K562 (cell line): ENCODE measurements around the gene TANC1. TPM values are rescaled to one million over a fixed set of nuclear protein-coding genes. Genes with fewer than 3 reads are reported as not detected.

Source experiments
- CBFA2T2 ChIP-seq: fragments of 450-650 bp; conservative IDR thresholded peaks from 2 replicates; pipeline ENCODE4 v1.6.1; 2017; ENCODE audit warnings: mild to moderate bottlenecking
- CHD1 ChIP-seq: fragments of 200-600 bp; sonication (generic); IDR thresholded peaks from one replicate; pipeline ENCODE4 v1.6.1; 2012; ENCODE audit warnings: mild to moderate bottlenecking, moderate library complexity, low read length, inconsistent platforms
- EP300 ChIP-seq: IDR thresholded peaks from 2 replicates; pipeline ENCODE4 v1.6.1; 2012; ENCODE audit warnings: low read length, improper control_type of control experiment
- KLF1 ChIP-seq: fragments of 450-650 bp; IDR thresholded peaks from 2 replicates; pipeline ENCODE4 v1.6.1; 2016; ENCODE audit warnings: missing genetic modification characterization, missing compliant biosample characterization
- MGA ChIP-seq: fragments of 450-650 bp; IDR thresholded peaks from 2 replicates; pipeline ENCODE4 v1.6.1; 2016; ENCODE audit warnings: mild to moderate bottlenecking, moderate library complexity
- NR2C1 ChIP-seq, 2 experiments: fragments of 450-650 bp; IDR thresholded peaks; 2 replicates each; pipeline ENCODE4 v1.6.1; 2017; ENCODE audit warnings: mild to moderate bottlenecking in 2 of 2, antibody characterized with exemption in 1 of 2, inconsistent platforms in 1 of 2, missing compliant biosample characterization in 1 of 2, missing genetic modification characterization in 1 of 2
- SAP30 ChIP-seq: fragments of 200-600 bp; sonication (generic); IDR thresholded peaks from 2 replicates; pipeline ENCODE4 v1.6.1; 2012; ENCODE audit warnings: borderline replicate concordance, low read depth, mild to moderate bottlenecking, moderate library complexity, low read length, control low read depth, inconsistent platforms; ENCODE audit not compliant: insufficient read depth, poor library complexity, severe bottlenecking
- SETDB1 ChIP-seq: IDR thresholded peaks from one replicate; pipeline ENCODE4 v1.6.1; 2012; ENCODE audit warnings: low read length, control low read depth, inconsistent platforms
- SMARCC2 ChIP-seq: fragments of 450-650 bp; IDR thresholded peaks from 2 replicates; pipeline ENCODE4 v1.6.1; 2017; ENCODE audit warnings: antibody characterized with exemption, moderate library complexity, mild to moderate bottlenecking, low read depth
- ZEB2 ChIP-seq: fragments of 450-650 bp; IDR thresholded peaks from 2 replicates; pipeline ENCODE4 v1.6.1; 2016
- ZFP91 ChIP-seq: sonication (generic); formaldehyde crosslinking; IDR thresholded peaks from 2 replicates; pipeline ENCODE4 v1.8.0; 2022; ENCODE audit warnings: mild to moderate bottlenecking, missing genetic modification reagents
- ZHX1 ChIP-seq: fragments of 150-350 bp; conservative IDR thresholded peaks from 2 replicates; pipeline ENCODE4 v1.6.1; 2014; ENCODE audit warnings: low read length
- polyA plus RNA-seq, 8 experiments: library from polyadenylated mRNA; depleted of rRNA in 4 of 8; stranded (reverse) in 5 of 8; unstranded in 3 of 8; fragments of >200 nt; fragmentation: Nextera tagmentation in 2 of 8; fragmentation: Illumina TruSeq in 1 of 8; extraction: Ambion mirVana in 2 of 8; extraction: Trizol in 1 of 8; gene quantifications; 2 replicates each; pipeline versions ENCODE4 v1.2.1 to v1.2.3, GENCODE V29; 2011 to 2014; ENCODE audit warnings: inconsistent platforms in 1 of 8, missing spikeins in 1 of 8
- total RNA-seq, 7 experiments: library from RNA; depleted of rRNA in 6 of 7; stranded (reverse); fragments of >200 nt in 6 of 7; fragmentation: Illumina TruSeq in 2 of 7; extraction: Trizol in 2 of 7; gene quantifications; 2 replicates each; pipeline versions ENCODE4 v1.2.1 to v1.2.3, GENCODE V29; 2011 to 2021; ENCODE audit warnings: low replicate concordance in 1 of 7

Gene TANC1
- total and polyA plus RNA-seq, 9 of the 15 experiments (the other 6 are each of a cell fraction or from before 2014, with no cell fraction given) = under 0.01 to 0.20 (median 0.07) TPM; not detected in 1

GRCh38 chr2:159114835-159115234 is 146.4 kb downstream of the TANC1 start (continued):
- TF ChIP-seq CHD1 = no peak
- TF ChIP-seq KLF1 (tag) = no peak
- TF ChIP-seq MGA = no peak
- no peak for TF ChIP-seq CBFA2T2
- TF ChIP-seq SAP30 = no peak
- no peak for TF ChIP-seq SMARCC2
- no peak for TF ChIP-seq SETDB1
- TF ChIP-seq ZEB2 = no peak
- no peak for TF ChIP-seq ZHX1
- TF ChIP-seq EP300 = no peak
- TF ChIP-seq NR2C1 (IDR thresholded peaks at IDR 0.05) = no peak
- TF ChIP-seq NR2C1 (tag; IDR thresholded peaks at IDR 0.05) = no peak
- TF ChIP-seq ZFP91 (CRISPR knock-in tag) = no peak
